ENCODE data around the gene ARL15. TPM values are rescaled to one million over a fixed set of nuclear protein-coding genes. Genes with fewer than 3 reads are reported as not detected.
A peak's percentile ranks its signal among the peaks of the same experiment; 100 is the strongest.

Gene ARL15
- total and polyA plus RNA-seq, 2 of the 4 experiments (the other 2 are of a cell fraction), result 7.3 to 19.2 TPM

DNA sequence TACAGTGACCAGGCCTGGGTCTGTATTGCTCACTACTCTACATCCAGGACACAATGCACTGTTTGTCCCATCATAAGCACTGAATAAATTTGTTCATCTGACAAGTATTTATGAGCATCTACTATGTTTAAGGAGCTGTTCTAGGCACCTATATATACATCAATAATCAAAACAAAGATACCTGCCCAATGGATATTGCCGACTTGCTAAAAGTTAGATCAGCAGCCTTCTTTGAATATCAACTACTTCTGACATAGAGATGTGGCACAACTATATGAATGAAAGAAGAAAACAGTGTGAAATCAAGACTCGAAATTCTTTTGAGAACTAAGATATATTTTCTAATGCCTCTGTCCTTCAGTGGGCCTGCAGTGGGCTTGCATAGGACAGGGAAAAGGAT, 215.7 kb downstream of the ARL15 start:
- Histone ChIP-seq H3K9ac (ENCODE audit: low read depth, low read length) (no peak overlapping the region), H2BK120ac (ENCODE audit: low read depth, low read length) (no peak overlapping the region), H3K14ac (replicated peaks; ENCODE audit: low read depth, low read length) (no peak overlapping the region), H3K36me3 (ENCODE audit: control insufficient read depth, insufficient read depth, low read length) (no peaks in the 10 kb centered on the region), H4K20me1 (ENCODE audit: insufficient read depth, low read length) (no peaks in the 10 kb centered on the region), H3K4me3 (ENCODE audit: insufficient read depth, low read depth, low read length) (no peak overlapping the region), H3K4me2 (ENCODE audit: low read depth, low read length) (no peak overlapping the region), H3K56ac (ENCODE audit: extremely low read depth, insufficient read depth, low read length) (no peak overlapping the region), H3K27me3 (ENCODE audit: control insufficient read depth, insufficient read depth, low read length) (no peaks in the 10 kb centered on the region), H3K9me3 (ENCODE audit: control insufficient read depth, insufficient read depth, low read length) (no peaks in the 10 kb centered on the region), H3K4ac (ENCODE audit: low read depth, low read length) (no peak overlapping the region), H3K23ac (ENCODE audit: low read depth, low read length) (no peak overlapping the region), H2AFZ (replicated peaks; ENCODE audit: low read length, poor library complexity) (no peak overlapping the region), H2AK9ac (replicated peaks; ENCODE audit: low read depth, low read length, poor library complexity) (no peak overlapping the region), H2BK5ac (ENCODE audit: low read depth, low read length, poor library complexity, severe bottlenecking) (no peak overlapping the region), H2BK20ac (ENCODE audit: low read depth, low read length) (no peak overlapping the region), H2BK15ac (ENCODE audit: low read depth, low read length) (no peak overlapping the region), H4K8ac (ENCODE audit: low read depth in 2 of 2, low read length in 2 of 2) (no peak overlapping the region), H3K9me1 (ENCODE audit: insufficient read depth, low read length) (no peaks in the 10 kb centered on the region), H2AK5ac (ENCODE audit: low read depth, low read length) (no peak overlapping the region), H3K79me1 (ENCODE audit: low read depth in 1 of 2, low read length in 2 of 2) (no peaks in the 10 kb centered on the region; a peak in 1 of 4 replicates), H3K27ac (ENCODE audit: insufficient read depth, low read length) (no peak overlapping the region), H3K4me1 (ENCODE audit: control insufficient read depth, insufficient read depth, low read length) (peaks cover 6% of the 10 kb centered on the region; the same call in 1 of the 2 replicates), H4K91ac (ENCODE audit: insufficient read depth, low read depth, low read length) (no peak overlapping the region), H3K18ac (ENCODE audit: low read depth, low read length) (no peak overlapping the region), H4K5ac (ENCODE audit: low read depth, low read length) (no peak overlapping the region)
- ChIA-PET POLR2A (ENCODE audit: unreplicated experiment) (no interaction called here), CTCF (no interaction called here)
- intact Hi-C loops (cut with micrococcal nuclease) (no loop called here), in situ Hi-C loops (cut with MboI; ENCODE audit: low sequenced_read_pairs) (no loop called here), dilution Hi-C loops (cut with HindIII; ENCODE audit: low sequenced_read_pairs, unreplicated experiment) (no loop called here)
- no TSS peak for BruUV-seq (replicated peaks)
- TF ChIP-seq MAFK (IDR thresholded peaks at IDR 0.05; ENCODE audit: low read depth, low read length), result peak; percentile 32
- TF ChIP-seq RFX5 (IDR thresholded peaks at IDR 0.05; ENCODE audit: low read depth, low read length), result no peak
- TF ChIP-seq CHD1 (IDR thresholded peaks at IDR 0.05; ENCODE audit: low read depth, low read length), result no peak
- no peak for TF ChIP-seq POLR2A (IDR thresholded peaks at IDR 0.05; ENCODE audit: low read depth, low read length)
- no peak for TF ChIP-seq MAZ (IDR thresholded peaks at IDR 0.05; ENCODE audit: borderline replicate concordance, low read depth, low read length)
- TF ChIP-seq SMC3 (IDR thresholded peaks at IDR 0.05; ENCODE audit: low read depth, low read length), result no peak
- no peak for ATAC-seq (ENCODE audit: low read depth)
- no peak for DNase-seq
- no CpG with 5 or more reads among the region's 2 CpGs for WGBS, 2 experiments (ENCODE audit: extremely low coverage in 2 of 2, insufficient read length in 1 of 2)
